ENCODE results near the gene TENM4. TPM values are rescaled to one million over a fixed set of nuclear protein-coding genes. Genes with fewer than 3 reads are reported as not detected.
A peak's percentile ranks its signal among the peaks of the same experiment; 100 is the strongest.

TENM4 gene
- total RNA-seq, 1 experiment from 2014 or later: 25.0 TPM

DNA sequence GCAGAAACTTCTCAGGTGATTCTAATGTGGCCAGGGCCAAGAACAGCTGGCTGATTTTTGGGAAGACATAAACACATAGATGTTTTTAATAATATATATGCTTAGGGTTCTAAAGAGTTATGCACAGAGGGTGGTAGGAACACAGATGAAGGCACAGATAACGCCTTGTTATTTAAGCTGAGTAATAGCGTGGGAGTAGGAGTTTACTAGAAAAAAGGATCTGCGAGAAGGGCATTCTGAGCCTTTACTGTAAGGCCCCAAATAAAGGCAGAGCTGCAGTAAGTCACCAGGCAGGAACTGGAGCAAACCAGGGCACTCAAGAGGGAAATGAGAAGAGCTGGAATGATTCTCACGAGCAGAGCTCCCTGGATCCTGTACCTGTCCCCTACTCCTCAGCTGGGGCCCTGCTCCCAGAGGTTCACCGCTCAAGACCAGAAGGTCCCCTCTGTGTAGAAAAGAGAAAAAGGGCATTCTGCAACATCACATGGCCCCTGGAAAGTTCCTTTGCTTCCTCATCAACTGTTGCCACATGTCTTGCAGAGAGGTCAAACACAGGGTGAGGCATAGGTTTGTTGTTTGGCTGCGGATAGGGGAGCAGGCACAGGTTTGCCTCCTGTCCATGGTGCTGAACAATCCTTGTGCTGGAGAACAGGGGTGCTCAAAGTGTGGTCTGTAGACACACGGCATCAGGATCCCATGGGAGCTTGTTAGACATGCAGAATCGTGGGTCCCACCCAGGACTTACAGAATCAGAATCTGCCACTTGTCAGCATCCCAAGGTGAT lies 125.7 kb downstream of the TENM4 start (continued):
- TF ChIP-seq, protein P1, sequence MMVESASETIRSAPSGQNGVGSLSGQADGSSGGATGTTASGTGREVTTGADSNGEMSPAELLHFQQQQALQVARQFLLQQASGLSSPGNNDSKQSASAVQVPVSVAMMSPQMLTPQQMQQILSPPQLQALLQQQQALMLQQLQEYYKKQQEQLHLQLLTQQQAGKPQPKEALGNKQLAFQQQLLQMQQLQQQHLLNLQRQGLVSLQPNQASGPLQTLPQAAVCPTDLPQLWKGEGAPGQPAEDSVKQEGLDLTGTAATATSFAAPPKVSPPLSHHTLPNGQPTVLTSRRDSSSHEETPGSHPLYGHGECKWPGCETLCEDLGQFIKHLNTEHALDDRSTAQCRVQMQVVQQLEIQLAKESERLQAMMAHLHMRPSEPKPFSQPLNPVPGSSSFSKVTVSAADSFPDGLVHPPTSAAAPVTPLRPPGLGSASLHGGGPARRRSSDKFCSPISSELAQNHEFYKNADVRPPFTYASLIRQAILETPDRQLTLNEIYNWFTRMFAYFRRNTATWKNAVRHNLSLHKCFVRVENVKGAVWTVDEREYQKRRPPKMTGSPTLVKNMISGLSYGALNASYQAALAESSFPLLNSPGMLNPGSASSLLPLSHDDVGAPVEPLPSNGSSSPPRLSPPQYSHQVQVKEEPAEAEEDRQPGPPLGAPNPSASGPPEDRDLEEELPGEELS (CRISPR knock-in tag; IDR thresholded peaks at IDR 0.05): 0 out of 2 replicates have a peak, but pooled peaks have one; percentile 42
- TF ChIP-seq NR2C2 (CRISPR knock-in tag; IDR thresholded peaks at IDR 0.05): peak; percentile 35; the same call in 1 of the 2 replicates

DNA sequence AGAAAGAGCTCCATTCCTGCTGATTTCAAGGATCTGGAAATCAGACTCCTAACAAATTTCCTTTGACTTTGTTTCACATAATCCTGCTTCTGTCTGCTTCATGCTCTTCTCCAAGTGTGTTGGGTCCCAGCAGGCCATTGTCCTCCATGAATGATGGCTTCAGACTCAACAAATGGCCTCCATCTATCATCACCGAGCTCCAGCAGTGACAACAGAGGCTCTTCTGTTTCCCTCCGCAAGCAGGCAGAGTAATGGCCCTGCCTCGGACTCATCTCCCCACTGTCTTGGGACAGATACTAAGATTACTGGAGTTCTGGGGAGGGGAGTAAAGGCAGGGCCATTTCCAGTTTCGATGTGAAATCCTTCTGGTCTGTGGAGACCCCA lies 127.3 kb downstream of the TENM4 start:
- no peaks in the 10 kb centered on the region for H3K4me1 Mint-ChIP-seq
- DNase-seq (ENCODE audit: low spot score): no peak
- no peak overlapping the region for H3K27ac Mint-ChIP-seq
- H3K4me3 Mint-ChIP-seq: no peak overlapping the region
- H3K27me3 Mint-ChIP-seq (ENCODE audit: low read depth): no peaks in the 10 kb centered on the region
- ATAC-seq: no peak
- no peaks in the 10 kb centered on the region for H3K36me3 Mint-ChIP-seq
- TF ChIP-seq, protein P2, sequence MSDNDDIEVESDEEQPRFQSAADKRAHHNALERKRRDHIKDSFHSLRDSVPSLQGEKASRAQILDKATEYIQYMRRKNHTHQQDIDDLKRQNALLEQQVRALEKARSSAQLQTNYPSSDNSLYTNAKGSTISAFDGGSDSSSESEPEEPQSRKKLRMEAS (CRISPR knock-in tag; IDR thresholded peaks at IDR 0.05): no peak
- TF ChIP-seq, protein P3, sequence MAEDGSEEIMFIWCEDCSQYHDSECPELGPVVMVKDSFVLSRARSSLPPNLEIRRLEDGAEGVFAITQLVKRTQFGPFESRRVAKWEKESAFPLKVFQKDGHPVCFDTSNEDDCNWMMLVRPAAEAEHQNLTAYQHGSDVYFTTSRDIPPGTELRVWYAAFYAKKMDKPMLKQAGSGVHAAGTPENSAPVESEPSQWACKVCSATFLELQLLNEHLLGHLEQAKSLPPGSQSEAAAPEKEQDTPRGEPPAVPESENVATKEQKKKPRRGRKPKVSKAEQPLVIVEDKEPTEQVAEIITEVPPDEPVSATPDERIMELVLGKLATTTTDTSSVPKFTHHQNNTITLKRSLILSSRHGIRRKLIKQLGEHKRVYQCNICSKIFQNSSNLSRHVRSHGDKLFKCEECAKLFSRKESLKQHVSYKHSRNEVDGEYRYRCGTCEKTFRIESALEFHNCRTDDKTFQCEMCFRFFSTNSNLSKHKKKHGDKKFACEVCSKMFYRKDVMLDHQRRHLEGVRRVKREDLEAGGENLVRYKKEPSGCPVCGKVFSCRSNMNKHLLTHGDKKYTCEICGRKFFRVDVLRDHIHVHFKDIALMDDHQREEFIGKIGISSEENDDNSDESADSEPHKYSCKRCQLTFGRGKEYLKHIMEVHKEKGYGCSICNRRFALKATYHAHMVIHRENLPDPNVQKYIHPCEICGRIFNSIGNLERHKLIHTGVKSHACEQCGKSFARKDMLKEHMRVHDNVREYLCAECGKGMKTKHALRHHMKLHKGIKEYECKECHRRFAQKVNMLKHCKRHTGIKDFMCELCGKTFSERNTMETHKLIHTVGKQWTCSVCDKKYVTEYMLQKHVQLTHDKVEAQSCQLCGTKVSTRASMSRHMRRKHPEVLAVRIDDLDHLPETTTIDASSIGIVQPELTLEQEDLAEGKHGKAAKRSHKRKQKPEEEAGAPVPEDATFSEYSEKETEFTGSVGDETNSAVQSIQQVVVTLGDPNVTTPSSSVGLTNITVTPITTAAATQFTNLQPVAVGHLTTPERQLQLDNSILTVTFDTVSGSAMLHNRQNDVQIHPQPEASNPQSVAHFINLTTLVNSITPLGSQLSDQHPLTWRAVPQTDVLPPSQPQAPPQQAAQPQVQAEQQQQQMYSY (CRISPR knock-in tag; IDR thresholded peaks at IDR 0.05): no peak
- TF ChIP-seq, protein P4, sequence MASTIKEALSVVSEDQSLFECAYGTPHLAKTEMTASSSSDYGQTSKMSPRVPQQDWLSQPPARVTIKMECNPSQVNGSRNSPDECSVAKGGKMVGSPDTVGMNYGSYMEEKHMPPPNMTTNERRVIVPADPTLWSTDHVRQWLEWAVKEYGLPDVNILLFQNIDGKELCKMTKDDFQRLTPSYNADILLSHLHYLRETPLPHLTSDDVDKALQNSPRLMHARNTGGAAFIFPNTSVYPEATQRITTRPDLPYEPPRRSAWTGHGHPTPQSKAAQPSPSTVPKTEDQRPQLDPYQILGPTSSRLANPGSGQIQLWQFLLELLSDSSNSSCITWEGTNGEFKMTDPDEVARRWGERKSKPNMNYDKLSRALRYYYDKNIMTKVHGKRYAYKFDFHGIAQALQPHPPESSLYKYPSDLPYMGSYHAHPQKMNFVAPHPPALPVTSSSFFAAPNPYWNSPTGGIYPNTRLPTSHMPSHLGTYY (CRISPR knock-in tag; IDR thresholded peaks at IDR 0.05): no peak
- TF ChIP-seq, protein P5, sequence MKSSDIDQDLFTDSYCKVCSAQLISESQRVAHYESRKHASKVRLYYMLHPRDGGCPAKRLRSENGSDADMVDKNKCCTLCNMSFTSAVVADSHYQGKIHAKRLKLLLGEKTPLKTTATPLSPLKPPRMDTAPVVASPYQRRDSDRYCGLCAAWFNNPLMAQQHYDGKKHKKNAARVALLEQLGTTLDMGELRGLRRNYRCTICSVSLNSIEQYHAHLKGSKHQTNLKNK (CRISPR knock-in tag; IDR thresholded peaks at IDR 0.05): no peak
- TF ChIP-seq ZNF317 (CRISPR knock-in tag; IDR thresholded peaks at IDR 0.05; ENCODE audit: borderline replicate concordance, low read depth) (no peak), ZNF416 (CRISPR knock-in tag; IDR thresholded peaks at IDR 0.05) (no peak)
- no peaks in the 10 kb centered on the region for H3K9me3 Mint-ChIP-seq
- ChIA-PET CTCF (no interaction called here), POLR2A (no interaction called here)

DNA sequence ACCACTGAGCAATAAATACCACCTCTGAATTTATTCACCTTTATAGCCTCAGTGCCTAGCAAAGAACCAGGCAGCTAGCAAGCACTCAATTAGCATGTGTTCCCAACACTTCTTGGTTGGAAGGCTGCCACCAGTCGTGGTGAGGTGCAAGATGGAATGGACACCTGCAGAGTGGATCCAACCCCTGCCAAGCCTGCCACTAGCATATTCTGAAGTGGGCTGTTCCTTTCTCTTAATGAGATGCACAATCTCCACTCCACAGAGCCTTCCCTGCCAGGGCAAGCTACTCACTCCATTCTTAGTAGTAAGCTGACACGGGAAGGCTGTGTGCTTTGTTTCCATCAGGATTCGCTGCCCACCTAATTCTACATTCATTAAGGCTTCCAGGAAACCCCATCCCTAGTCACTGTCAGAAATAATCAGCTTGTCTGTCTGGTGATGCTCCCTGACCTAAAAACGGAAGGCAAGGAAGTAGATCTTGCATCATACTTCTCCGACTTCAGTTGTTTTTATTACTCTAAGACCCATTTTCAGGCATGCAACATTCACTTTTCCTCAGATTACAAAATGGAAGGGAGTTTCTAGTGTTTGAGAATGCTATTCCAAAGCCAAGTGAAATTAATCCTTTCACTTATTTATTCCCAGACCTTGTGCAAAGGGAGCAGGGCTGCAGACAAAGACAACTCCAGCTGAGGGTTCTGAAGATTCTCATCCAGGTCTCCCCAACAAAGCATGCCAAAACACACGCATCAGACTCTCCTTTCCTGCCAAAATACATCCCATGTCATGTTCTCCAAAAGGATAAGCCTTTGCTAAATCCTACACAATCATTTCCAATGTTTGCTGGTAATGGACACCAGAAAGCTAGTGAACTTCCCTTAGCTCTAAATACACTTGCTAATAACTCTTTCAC lies 128.0 kb downstream of the TENM4 start:
- no peak overlapping the region for H3K27ac Mint-ChIP-seq
- no peak for DNase-seq (ENCODE audit: low spot score)
- ChIA-PET POLR2A (no interaction called here), CTCF (no interaction called here)
- H3K4me1 Mint-ChIP-seq: no peaks in the 10 kb centered on the region
- H3K9me3 Mint-ChIP-seq: no peaks in the 10 kb centered on the region
- no peak for ATAC-seq
- no peaks in the 10 kb centered on the region for H3K36me3 Mint-ChIP-seq
- H3K27me3 Mint-ChIP-seq (ENCODE audit: low read depth): no peaks in the 10 kb centered on the region
- TF ChIP-seq ZNF232 (CRISPR knock-in tag; IDR thresholded peaks at IDR 0.05): no peak
- TF ChIP-seq, protein P6, sequence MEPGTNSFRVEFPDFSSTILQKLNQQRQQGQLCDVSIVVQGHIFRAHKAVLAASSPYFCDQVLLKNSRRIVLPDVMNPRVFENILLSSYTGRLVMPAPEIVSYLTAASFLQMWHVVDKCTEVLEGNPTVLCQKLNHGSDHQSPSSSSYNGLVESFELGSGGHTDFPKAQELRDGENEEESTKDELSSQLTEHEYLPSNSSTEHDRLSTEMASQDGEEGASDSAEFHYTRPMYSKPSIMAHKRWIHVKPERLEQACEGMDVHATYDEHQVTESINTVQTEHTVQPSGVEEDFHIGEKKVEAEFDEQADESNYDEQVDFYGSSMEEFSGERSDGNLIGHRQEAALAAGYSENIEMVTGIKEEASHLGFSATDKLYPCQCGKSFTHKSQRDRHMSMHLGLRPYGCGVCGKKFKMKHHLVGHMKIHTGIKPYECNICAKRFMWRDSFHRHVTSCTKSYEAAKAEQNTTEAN (CRISPR knock-in tag; IDR thresholded peaks at IDR 0.05): no peak
- TF ChIP-seq ETV6 (CRISPR knock-in tag; IDR thresholded peaks at IDR 0.05): no peak
- no peak for TF ChIP-seq ZNF671 (CRISPR knock-in tag; IDR thresholded peaks at IDR 0.05)
- TF ChIP-seq CREM (CRISPR knock-in tag; IDR thresholded peaks at IDR 0.05): no peak
- no peak for TF ChIP-seq GRHL2 (CRISPR knock-in tag; IDR thresholded peaks at IDR 0.05; ENCODE audit: insufficient replicate concordance, severe bottlenecking)
- no peak overlapping the region for H3K4me3 Mint-ChIP-seq

Data from WTC11 (cell line).